ENCODE measurements around the gene SIRT7. TPM values are rescaled to one million over a fixed set of nuclear protein-coding genes. Genes with fewer than 3 reads are reported as not detected.

The SIRT7 gene
- polyA plus RNA-seq, 1 donor from 2014 or later, result 44.5 TPM

GRCh38 chr17:81940538-81941483 is 22.8 kb upstream of the SIRT7 start:
- Histone ChIP-seq H3K9me2 (ENCODE audit: insufficient read depth, low read length) (no peaks in the 10 kb centered on the region), H3K9ac (ENCODE audit: low read length) (peak overlapping the region; percentile 66), H3K27me3 (ENCODE audit: insufficient read depth, low read depth, low read length) (no peaks in the 10 kb centered on the region), H3K9me3 (ENCODE audit: low read length) (no peaks in the 10 kb centered on the region), H4K20me1 (ENCODE audit: insufficient read depth) (no peaks in the 10 kb centered on the region), H3K4me2 (ENCODE audit: low read length) (no peak overlapping the region), H3K27ac (ENCODE audit: low read length) (peak overlapping the region; percentile 73), H3K36me3 (ENCODE audit: insufficient read depth, low read length) (no peaks in the 10 kb centered on the region), H3F3A (ENCODE audit: insufficient read depth, low read length, poor library complexity, severe bottlenecking) (no peaks in the 10 kb centered on the region), H3K79me2 (replicated peaks; ENCODE audit: insufficient read depth, low read length) (no peaks in the 10 kb centered on the region), H2AFZ (ENCODE audit: low read depth, low read length) (peak overlapping the region; percentile 4), H3K4me3 (ENCODE audit: low read length) (peak overlapping the region; percentile 55)
- no peak for TF ChIP-seq POLR2AphosphoS5 (IDR thresholded peaks at IDR 0.05)
- no peak for TF ChIP-seq EZH2 (IDR thresholded peaks at IDR 0.05; ENCODE audit: borderline replicate concordance, insufficient read depth, low read length, poor library complexity, severe bottlenecking)
- TF ChIP-seq RAD21 (conservative IDR thresholded peaks at IDR 0.05), result no peak
- TF ChIP-seq MXI1 (conservative IDR thresholded peaks at IDR 0.05; ENCODE audit: poor library complexity, severe bottlenecking), result no peak
- no peak for TF ChIP-seq EP300 (conservative IDR thresholded peaks at IDR 0.05; ENCODE audit: poor library complexity, severe bottlenecking)
- TF ChIP-seq SMC3 (conservative IDR thresholded peaks at IDR 0.05; ENCODE audit: poor library complexity), result no peak
- no peak for TF ChIP-seq TAF1 (IDR thresholded peaks at IDR 0.05; ENCODE audit: low read depth)
- TF ChIP-seq REST (IDR thresholded peaks at IDR 0.05; ENCODE audit: borderline replicate concordance), result no peak
- TF ChIP-seq, protein P1, sequence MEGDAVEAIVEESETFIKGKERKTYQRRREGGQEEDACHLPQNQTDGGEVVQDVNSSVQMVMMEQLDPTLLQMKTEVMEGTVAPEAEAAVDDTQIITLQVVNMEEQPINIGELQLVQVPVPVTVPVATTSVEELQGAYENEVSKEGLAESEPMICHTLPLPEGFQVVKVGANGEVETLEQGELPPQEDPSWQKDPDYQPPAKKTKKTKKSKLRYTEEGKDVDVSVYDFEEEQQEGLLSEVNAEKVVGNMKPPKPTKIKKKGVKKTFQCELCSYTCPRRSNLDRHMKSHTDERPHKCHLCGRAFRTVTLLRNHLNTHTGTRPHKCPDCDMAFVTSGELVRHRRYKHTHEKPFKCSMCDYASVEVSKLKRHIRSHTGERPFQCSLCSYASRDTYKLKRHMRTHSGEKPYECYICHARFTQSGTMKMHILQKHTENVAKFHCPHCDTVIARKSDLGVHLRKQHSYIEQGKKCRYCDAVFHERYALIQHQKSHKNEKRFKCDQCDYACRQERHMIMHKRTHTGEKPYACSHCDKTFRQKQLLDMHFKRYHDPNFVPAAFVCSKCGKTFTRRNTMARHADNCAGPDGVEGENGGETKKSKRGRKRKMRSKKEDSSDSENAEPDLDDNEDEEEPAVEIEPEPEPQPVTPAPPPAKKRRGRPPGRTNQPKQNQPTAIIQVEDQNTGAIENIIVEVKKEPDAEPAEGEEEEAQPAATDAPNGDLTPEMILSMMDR (IDR thresholded peaks at IDR 0.05; ENCODE audit: poor library complexity, severe bottlenecking), result no peak

DNA sequence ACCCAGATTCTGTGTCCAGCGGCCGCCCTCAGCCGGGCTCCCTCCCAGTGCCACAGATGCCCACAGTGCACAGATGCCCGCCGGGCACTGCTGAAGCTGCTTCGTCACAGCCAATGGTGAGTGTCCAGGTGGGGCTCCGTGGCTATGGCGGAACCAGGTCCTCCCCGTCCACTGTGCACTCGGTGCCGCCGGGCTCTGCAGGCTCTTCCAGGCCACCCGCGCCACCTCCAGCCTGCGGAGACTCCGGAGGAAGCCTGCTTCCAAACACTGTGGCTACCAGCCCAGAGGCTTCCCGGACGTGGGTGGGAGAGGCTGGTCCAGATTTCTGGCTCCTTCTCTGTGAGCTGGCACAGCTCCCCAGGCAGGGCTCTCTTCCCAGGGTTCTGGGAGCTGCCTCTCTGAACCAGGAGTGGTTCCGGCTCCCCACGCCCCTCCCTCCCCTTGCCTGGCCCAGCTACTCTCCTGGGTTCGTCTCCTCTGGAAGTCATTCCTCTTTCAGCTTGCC is 22.0 kb upstream of the SIRT7 start:
- no peaks in the 10 kb centered on the region for H3K79me2 ChIP-seq (replicated peaks; ENCODE audit: insufficient read depth, low read length)
- H3K27me3 ChIP-seq (ENCODE audit: insufficient read depth, low read depth, low read length), result no peaks in the 10 kb centered on the region
- no peaks in the 10 kb centered on the region for H3K9me3 ChIP-seq (ENCODE audit: low read length)
- H3K4me2 ChIP-seq (ENCODE audit: low read length), result no peak overlapping the region
- no peak overlapping the region for H3K4me3 ChIP-seq (ENCODE audit: low read length)
- no peaks in the 10 kb centered on the region for H3K9me2 ChIP-seq (ENCODE audit: insufficient read depth, low read length)
- no peak overlapping the region for H2AFZ ChIP-seq (ENCODE audit: low read depth, low read length)
- H3K9ac ChIP-seq (ENCODE audit: low read length), result no peak overlapping the region
- no peaks in the 10 kb centered on the region for H4K20me1 ChIP-seq (ENCODE audit: insufficient read depth)
- no peaks in the 10 kb centered on the region for H3F3A ChIP-seq (ENCODE audit: insufficient read depth, low read length, poor library complexity, severe bottlenecking)
- no peaks in the 10 kb centered on the region for H3K36me3 ChIP-seq (ENCODE audit: insufficient read depth, low read length)
- no peak overlapping the region for H3K27ac ChIP-seq (ENCODE audit: low read length)
- TF ChIP-seq, protein P1 (IDR thresholded peaks at IDR 0.05; ENCODE audit: poor library complexity, severe bottlenecking), result no peak
- no peak for TF ChIP-seq RAD21 (conservative IDR thresholded peaks at IDR 0.05)
- no peak for TF ChIP-seq EP300 (conservative IDR thresholded peaks at IDR 0.05; ENCODE audit: poor library complexity, severe bottlenecking)
- no peak for TF ChIP-seq SMC3 (conservative IDR thresholded peaks at IDR 0.05; ENCODE audit: poor library complexity)
- TF ChIP-seq REST (IDR thresholded peaks at IDR 0.05; ENCODE audit: borderline replicate concordance), result no peak
- TF ChIP-seq EZH2 (IDR thresholded peaks at IDR 0.05; ENCODE audit: borderline replicate concordance, insufficient read depth, low read length, poor library complexity, severe bottlenecking), result no peak
- TF ChIP-seq MXI1 (conservative IDR thresholded peaks at IDR 0.05; ENCODE audit: poor library complexity, severe bottlenecking), result no peak
- TF ChIP-seq TAF1 (IDR thresholded peaks at IDR 0.05; ENCODE audit: low read depth), result no peak
- no peak for TF ChIP-seq POLR2AphosphoS5 (IDR thresholded peaks at IDR 0.05)
